Dedifferentiated amniotic fluid mesenchymal stem cell (primary cell): ENCODE data around the gene ABCC1.
A peak's percentile ranks its signal among the peaks of the same experiment; 100 is the strongest.

ENCODE experiments used
- DNase-seq: peaks from one replicate; pipeline ENCODE4 v3.0.0-alpha.2; 2016; ENCODE audit errors: extremely low spot score

Gene ABCC1

DNA sequence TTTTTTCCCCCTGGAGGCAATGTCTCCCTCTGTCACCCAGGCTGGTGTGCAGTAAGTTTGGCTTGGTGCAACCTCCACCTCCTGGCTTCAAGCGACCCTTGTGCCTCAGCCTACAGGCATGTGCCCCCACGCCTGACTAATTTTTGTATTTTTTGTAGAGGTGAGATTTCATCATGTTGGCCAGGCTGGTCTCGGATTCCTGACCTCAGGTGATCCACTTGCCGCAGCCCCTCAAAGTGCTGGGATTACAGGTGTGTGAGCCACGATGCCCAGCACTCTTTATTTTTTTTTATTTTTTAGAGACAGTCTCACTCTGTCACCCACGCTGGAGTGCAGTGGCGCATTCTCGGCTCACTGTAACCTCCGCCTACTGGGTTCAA lies 160.7 kb downstream of the ABCC1 start:
- DNase-seq, result no peak

DNA sequence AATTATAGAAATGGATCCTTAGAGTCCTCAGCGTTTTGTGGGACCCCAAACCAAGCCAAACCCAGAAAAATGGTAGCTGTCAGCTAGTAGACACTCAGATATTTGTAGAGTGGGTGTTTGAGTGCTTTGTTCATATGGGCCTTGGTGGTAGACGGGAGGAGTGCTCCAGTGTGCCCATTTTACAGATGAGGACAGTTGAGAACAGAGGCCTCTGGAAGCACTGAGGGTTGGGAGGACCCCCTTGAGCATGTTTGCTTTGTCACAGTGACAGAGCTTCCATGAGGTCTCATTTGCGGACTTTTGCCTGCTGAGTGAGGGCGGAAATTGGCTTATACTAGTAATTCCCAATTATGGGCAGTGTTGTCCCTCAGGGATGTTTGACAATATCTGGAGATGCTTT lies 162.2 kb downstream of the ABCC1 start:
- no peak for DNase-seq

DNA sequence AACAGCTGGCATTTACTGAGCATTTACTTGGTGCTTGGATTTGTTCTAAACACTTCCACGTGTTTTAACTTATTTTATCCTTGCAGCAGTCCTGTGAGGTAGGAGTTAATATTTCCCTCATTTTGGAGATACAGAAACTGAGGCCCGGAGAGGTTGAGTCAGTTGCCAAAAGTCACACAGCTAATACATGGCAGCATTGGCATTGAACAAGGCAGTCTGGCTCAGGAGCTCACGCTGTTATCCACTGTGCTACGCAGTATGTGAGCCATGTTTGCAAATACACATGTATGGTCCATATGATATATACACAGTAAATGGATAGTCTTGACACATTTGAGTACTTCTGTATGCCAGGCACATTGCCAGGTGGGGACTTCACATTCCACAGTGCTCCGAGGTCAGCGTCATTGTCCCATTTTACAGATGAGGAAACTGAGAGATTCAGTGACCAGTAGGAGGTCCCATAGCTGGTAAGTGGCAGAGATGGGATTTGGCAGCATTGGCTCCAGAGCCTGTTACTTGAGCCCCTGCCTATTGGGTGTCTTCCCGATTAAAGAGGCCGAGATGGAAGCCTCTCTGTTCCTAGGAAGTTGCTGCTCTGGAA lies 163.1 kb downstream of the ABCC1 start:
- DNase-seq, result no peak

DNA sequence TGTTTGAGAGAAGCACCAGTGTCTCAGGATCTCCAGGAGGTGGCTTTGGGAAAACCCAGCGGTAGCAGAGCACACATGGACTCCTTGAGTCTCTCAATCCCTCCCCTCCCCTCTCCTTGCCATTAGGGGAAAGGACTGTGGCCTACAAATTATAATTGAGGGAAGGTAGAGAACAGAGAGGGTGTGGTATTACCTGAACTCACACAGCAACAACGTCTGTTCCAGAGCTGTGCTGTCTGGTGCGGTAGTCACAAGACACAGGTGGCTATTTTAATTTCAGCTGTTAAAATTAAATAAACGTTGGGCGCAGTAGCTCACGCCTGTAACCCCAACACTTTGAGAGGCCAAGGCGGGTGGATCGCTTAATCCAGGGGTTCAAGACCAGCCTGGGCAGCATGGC lies 163.7 kb downstream of the ABCC1 start:
- no peak for DNase-seq

DNA sequence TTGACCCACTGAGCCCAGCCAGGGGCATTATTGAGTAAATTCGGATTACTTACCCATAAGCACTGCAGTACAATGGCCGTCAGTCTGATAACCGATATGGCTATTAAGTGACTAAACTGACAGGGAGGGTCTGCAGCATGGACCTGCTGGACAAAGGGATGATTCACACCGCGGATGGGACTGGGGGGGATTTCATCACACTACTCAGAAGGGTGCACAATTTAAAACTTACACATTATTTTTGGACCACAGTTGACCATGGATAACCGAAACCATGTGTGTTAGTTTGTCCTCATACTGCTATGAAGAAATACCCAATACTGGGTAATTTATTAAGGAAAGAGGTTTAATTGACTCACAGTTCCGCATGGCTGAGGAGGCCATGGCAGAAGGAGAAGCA lies 167.4 kb downstream of the ABCC1 start:
- no peak for DNase-seq

DNA sequence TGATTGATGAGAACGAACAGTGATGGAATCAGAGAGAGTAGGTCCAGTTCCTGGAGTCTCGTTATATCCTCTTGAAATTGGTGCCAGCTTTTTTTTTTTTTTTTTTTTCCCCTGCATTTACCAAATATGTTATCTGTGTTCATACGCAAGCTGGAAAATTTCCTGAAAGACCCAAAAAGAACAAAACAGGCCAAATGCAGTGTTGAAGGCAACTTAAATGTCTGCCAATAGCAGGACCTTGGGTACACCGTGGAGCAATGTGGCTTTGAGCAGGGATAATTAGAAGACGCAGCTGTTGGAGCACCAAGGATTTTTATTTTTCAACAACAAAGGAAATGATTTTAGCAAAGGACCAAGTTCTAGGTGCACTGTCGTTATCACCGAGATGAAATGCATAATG lies 168.9 kb downstream of the ABCC1 start:
- no peak for DNase-seq

DNA sequence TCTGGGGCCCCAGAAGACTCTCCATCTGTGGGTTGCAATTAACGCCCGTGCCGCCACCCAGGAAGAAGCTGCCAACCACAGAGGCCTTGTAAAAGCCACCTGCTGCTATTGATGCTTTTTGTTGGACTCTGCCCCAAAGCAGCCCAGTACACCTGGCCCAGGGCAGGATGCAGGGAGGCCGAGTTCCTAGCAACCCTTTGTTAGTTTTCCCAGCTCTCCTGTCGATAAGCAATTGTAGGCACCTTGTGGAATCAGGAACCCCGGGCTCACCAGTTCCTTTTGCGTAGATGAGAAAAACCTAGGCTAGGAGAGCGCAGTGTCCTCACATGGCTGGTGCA lies 170.6 kb downstream of the ABCC1 start:
- no peak for DNase-seq

DNA sequence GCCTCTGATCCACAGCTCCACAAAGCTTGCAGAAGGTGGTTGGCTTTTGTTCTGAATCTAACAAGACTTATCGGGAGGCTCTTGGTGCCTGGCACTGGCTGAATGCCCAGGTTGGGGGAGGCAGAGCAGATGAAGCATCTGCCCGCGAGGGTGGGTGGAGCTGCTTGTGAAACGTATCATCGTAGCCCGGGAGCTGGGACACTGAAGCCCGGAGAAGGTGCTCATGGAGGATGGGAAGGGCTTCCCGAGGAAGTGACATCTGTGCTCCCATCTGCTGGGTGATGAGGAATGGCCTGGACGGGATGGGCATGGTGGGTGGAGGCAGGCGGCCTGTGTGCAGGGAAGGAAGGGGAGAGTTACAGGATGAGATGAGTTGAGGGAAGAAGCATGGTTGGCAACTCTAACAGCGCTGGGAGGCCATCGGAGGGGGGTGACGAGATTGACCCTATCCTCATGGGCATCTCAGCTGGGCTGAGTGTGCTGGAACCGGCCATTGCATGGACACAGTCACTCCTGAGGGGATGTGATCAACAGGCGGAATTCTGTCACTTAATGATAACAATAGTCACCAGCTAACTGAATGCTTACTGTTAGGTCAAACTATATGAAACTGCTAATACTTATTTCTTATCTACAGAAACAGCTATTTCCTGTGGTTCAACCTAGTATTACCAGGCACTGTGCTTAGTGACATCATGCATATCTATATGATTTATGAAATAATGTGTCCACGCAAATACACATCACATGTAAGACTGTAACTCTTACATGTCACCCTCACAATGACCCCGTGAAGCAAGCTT lies 171.2 kb downstream of the ABCC1 start:
- DNase-seq, result no peak

DNA sequence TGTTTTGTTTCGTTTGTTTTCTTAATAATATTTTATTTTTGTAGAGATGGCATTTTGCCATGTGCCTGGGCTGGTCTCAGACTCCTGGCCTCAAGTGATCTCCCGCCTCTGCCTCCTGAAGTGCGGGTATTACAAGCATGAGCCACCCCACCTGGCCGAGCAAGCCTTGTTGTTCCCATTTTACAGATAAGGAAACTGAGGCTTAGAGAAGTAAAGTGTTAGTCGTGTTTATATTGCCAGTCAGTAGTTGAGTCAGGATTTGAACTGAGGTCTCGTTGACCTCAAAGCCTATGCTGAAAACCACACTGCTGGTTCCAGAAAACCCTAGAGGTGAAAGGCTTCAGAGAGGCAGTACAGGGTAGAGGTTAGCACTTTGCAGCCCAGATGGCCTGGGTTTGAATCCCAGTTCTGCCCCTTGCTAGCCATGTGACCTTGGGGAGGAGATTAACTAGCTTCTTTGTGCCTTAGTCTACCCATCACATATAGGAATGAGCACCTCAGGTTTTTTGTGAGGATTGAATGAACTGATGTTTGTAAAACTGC lies 171.8 kb downstream of the ABCC1 start:
- DNase-seq, result no peak

DNA sequence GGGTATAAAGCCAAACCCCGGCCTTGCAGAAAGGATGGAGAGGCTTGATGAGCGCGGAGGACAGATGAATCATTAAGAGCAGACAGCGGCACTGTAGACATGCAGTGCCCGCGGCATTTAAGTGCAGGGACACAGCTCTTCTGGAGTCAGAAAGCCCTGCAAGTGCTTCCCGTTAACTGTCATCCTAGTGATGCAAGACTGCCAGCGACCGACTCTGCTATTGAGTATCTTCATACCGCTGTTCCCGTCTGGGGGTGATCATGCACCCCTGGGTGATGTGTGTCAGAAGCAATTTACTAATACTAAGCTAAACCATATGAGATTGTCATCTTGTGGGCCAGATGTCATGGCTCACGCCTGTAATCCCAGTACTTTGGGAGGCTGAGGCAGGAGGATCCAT lies 172.8 kb downstream of the ABCC1 start:
- DNase-seq, result no peak

DNA sequence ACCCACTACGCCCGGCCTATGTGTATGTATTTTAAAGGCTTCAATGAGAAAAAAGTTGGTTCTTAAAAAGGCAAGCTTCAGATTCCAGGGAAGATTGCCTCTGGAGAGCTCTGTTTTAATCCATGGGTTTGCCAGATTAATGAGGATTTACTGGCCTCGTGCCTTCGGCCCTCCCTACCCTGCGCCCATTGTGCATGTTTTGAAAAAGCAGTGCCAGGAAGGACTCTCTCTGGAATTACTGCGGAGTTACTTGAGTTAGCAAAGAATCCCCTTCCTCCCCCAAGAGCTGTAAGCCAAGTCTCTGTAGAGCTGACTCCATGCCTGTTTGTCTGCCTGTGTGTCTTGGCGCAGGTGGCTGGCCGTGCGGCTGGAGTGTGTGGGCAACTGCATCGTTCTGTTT lies 175.0 kb downstream of the ABCC1 start:
- no peak for DNase-seq

DNA sequence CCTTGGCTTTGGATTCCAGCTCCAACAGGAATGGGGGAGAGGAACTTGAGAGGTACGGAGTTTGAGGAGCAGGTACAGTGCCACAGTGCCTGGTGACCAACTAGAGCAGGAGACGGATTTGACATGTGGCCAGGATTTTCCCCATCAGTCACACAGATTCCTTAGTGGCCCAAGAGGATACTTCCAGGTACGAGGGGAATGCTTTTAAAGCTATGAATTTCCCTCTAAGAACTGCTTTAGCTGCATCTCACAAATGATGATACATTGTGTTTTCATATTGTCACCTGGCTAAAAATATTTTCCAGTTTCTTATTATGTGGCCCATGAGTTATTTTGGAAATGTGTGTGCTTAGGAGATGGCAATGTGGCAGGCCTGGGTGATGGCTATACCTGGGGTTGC lies 175.6 kb downstream of the ABCC1 start:
- no peak for DNase-seq

DNA sequence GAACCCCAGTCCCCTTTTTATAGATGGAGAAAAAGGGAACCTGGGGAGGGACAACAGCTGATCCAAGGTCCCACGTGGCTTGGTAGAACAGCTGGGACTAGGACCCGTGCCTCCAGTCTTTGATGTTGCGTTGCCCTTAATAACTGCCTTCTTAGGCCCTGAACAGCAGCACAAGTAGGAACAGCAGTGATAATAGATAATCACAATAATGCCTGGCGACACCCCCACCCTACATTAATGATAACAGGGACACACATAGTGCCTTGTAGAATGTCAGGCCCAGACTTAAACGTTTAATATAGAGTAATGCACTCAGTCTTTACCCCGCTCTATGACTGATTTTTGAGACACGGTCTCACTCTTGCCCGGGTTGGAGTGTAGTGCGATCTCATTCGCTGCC lies 177.5 kb downstream of the ABCC1 start:
- no peak for DNase-seq

DNA sequence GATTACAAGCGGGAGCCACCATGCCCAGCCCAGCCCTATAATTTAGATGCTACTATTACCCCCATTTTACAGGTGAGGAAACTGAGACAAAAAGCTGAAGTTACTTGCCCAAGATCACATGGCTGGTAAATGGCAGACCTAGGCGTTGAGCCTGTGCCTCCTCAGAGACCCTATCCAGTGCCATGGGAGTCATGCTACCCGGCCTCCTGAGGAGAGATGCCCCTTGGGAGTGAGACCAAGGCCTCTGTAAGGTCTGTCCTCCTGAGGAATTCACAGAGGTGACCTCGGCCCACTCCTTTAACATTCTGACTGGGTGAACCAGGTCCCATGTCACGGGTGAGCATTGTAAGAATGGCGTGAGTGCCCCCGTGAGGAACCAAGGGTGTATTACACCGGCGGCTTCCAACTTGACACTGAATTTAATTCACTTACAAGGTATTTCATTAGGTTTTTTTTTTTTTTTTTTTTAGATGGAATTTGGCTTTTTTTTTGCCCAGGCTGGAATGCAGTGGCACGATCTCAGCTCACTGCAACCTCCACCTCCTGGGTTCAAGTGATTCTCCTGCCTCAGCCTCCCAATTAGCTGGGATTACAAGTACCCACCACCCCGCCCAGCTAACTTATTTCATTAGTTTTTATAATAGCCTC lies 178.2 kb downstream of the ABCC1 start:
- peak; percentile 57 for DNase-seq

DNA sequence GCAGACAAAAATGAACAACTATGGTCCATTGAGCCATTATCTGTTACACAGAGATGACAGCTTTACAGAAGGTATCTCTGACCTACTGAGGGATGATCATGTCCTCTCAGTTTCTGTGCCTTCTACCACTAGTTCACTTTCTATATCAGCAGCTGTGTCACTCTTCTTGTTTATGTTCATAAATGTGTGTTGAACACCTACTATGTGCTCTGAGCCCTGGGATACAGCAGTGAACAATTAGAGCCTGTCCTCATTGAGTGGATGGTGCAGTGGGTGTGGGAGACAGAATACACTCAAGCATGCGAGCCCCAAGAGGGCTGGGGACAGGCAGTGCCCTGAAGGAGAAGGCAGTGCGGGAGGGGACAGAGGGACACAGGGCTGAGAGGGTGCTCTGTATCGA lies 181.8 kb downstream of the ABCC1 start:
- DNase-seq, result no peak

DNA sequence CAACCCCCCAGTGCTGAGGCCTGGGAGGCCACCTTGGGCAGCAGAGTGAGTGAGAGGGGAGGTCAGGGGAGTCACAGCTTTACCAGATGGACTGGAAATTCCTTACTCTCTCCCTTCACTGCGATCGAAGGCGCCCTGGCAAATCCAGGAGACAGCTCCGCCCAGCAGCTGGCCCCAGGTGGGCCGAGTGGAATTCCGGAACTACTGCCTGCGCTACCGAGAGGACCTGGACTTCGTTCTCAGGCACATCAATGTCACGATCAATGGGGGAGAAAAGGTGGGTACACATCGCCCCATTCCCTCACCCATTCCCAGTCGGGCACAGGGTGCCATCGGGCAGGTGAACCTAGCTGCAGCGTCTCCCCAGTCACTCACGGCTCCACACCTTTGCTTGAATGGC lies 182.2 kb downstream of the ABCC1 start:
- no peak for DNase-seq

DNA sequence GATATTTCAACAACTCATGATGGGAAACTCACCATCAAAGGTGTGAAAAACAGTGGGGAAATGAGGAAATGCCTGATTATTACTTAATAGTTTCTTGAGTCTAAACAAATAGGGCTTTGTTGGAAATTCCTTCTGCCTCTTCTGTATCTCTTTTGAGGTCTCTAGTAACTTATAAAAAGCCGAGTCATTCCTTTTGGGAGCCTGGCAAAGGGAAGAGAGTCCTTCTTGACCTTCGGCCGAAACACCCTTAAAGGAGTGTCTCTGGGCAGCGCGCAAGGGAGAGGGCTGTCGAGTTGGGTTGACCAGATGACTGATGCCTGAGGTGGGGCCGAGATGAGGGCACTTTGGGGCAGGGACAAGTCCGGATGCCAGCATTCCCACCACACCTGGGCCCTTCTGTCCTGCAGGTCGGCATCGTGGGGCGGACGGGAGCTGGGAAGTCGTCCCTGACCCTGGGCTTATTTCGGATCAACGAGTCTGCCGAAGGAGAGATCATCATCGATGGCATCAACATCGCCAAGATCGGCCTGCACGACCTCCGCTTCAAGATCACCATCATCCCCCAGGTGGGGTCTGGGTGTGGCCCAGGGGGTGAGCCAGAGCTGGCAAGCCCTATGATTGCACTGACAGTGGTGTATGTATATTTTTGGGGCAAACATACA lies 184.7 kb downstream of the ABCC1 start:
- no peak for DNase-seq

DNA sequence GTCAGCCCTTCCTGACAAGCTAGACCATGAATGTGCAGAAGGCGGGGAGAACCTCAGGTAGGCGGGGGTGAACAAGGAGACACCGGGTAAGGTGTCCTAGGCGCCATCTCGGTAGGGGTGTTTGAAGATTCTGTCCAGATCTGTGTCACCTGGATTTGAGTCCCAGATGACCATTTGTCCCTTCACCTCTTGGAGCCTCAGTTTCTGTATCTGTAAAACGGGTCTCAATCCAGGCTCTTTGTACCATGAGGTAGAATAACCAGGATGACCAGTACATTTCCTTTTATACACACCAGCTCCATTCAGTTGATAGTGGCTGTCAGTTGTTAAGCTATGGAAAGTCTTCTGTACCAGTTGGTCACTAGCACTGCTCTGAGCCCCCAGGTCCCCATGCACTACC lies 187.2 kb downstream of the ABCC1 start:
- DNase-seq, result no peak

DNA sequence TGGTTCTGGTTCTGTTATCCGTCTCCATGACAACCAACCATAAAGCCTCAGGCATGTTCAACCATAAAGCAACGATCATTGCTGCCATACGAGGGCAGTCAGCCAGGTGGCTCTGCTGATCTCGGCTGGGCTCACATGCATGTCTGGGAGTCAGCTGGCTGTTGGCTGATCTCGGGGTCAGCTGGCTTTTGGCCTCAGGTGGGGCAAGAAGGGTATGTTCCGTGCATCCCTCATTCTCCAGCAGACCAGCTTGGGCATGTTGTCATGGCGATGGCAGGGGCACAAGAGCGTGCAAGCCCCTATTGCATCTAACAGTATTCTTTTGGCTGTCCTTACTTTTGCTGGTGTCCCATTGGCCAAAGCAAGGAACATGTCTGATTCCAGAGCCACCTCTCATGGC lies 187.7 kb downstream of the ABCC1 start:
- DNase-seq, result no peak

DNA sequence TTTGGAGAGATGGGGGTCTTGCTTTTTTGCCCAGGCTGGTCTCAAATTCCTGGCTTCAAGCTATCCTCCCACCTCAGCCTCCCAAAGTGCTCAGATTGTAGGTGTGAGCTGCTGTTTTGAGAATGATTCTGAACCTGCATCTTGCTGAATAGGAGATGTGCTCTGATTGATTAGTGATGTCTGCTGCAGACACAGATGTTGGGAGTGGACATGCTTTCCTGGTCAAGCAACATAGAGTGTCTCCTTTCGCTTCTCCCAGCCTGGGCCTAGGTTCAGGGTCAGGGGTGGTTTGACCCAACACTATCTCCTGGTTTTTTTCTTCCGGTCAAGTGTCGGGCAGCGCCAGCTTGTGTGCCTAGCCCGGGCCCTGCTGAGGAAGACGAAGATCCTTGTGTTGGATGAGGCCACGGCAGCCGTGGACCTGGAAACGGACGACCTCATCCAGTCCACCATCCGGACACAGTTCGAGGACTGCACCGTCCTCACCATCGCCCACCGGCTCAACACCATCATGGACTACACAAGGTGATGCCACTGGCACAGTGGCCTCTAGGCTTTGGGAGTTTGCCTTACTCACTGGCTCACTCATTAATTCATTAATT lies 188.7 kb downstream of the ABCC1 start:
- no peak for DNase-seq

DNA sequence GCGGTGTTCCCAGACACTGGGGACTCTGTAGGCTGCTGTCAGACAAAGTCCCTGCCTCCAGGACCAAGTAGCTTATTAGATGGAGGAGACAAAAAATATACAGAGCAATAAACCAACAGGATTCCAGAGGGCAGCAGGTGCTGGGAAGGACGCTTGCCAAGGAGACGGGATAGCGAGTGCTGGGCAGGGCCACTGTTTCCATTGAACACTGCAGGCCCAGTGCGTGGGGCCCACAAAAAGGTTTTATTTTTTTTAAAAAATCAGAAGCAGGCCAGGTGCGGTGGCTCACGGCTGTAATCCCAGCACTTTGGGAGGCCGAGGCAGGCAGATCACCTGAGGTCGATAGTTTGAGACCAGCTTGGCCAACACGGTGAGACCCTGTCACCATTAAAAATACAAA lies 189.6 kb downstream of the ABCC1 start:
- no peak for DNase-seq

DNA sequence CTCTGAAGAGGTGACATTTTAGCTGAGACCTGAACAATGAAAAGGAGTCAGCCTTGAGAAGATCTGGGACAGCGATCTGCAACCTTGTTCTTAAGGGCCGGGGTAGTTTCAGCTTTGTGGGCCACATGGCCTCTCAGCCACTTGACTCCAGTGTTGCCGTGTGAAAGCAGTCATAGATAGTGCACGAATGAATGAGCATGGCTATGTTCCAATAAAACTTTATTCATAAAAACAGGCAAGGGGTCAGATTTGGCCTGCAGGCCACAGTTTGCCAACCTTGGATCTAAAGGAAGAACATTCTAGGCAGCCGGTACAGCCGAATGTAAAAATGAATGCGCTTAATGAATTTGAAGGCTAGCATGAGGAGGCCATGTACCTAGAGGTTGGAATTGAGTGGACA lies 190.4 kb downstream of the ABCC1 start:
- no peak for DNase-seq
